A549 (cell line): Measurements from ENCODE around the gene MED1.

Experiments
- CTCF ChIP-seq: fragments of >200 bp; sonication (Bioruptor Twin); formaldehyde crosslinking; IDR thresholded peaks from 3 replicates; pipeline ENCODE4 v1.5.1; 2016
- HOXB13 ChIP-seq: fragments of 250-450 bp; sonication (Bioruptor Pico); IDR thresholded peaks from 2 replicates; pipeline ENCODE4 v1.5.0; 2020; ENCODE audit warnings: low read depth, mild to moderate bottlenecking, moderate library complexity

GRCh38 chr17:39450051-39450450 is 1.0 kb downstream of the MED1 start:
- no peak for TF ChIP-seq HOXB13 (CRISPR knock-in tag)
- TF ChIP-seq CTCF = no peak
